Trophoblast cell (in vitro differentiated cells and primary cell): ENCODE data around the gene TAAR2.

Experiments
- DNase-seq, 2 donors: peaks; one replicate each; pipeline ENCODE4 v3.0.0-alpha.2; 2016
- H2AFZ ChIP-seq: 2 replicates; pipeline ENCODE4 v1.6.1; 2013; ENCODE audit warnings: low read length, moderate library complexity, mild to moderate bottlenecking; ENCODE audit not compliant: insufficient read depth, poor library complexity
- H2AK5ac ChIP-seq: 2 replicates; pipeline ENCODE4 v1.6.1; 2013; ENCODE audit warnings: mild to moderate bottlenecking, low read length
- H2BK120ac ChIP-seq: 2 replicates; pipeline ENCODE4 v1.6.1; 2013; ENCODE audit warnings: low read length, mild to moderate bottlenecking, moderate library complexity; ENCODE audit not compliant: insufficient read depth, poor library complexity
- H2BK12ac ChIP-seq: 2 replicates; pipeline ENCODE4 v1.6.1; 2013; ENCODE audit warnings: mild to moderate bottlenecking, low read length, moderate library complexity
- H2BK5ac ChIP-seq: 2 replicates; pipeline ENCODE4 v1.6.1; 2013; ENCODE audit warnings: low read length, low read depth, moderate library complexity, mild to moderate bottlenecking; ENCODE audit not compliant: poor library complexity
- H3K14ac ChIP-seq: 2 replicates; pipeline ENCODE4 v1.6.1; 2013; ENCODE audit warnings: mild to moderate bottlenecking, low read length
- H3K18ac ChIP-seq: 2 replicates; pipeline ENCODE4 v1.6.1; 2013; ENCODE audit warnings: mild to moderate bottlenecking, low read length
- H3K23ac ChIP-seq: 2 replicates; pipeline ENCODE4 v1.6.1; 2013; ENCODE audit warnings: low read length
- H3K27ac ChIP-seq: 2 replicates; pipeline ENCODE4 v1.5.1; 2013; ENCODE audit warnings: low read depth, mild to moderate bottlenecking, inconsistent platforms, low read length, moderate library complexity
- H3K27me3 ChIP-seq: 2 replicates; pipeline ENCODE4 v1.6.1; 2013; ENCODE audit warnings: inconsistent platforms, mild to moderate bottlenecking, low read length, moderate library complexity; ENCODE audit not compliant: insufficient read depth
- H3K36me3 ChIP-seq, 2 experiments: 1 replicate in 1 of 2; 2 replicates in 1 of 2; pipeline ENCODE4 v1.6.1; 2013; ENCODE audit warnings: low read length in 2 of 2, mild to moderate bottlenecking in 2 of 2, moderate library complexity in 1 of 2; ENCODE audit not compliant: insufficient read depth in 2 of 2, control insufficient read depth in 1 of 2
- H3K4ac ChIP-seq: 2 replicates; pipeline ENCODE4 v1.6.1; 2013; ENCODE audit warnings: low read depth, mild to moderate bottlenecking, low read length, moderate library complexity
- H3K4me1 ChIP-seq, 2 experiments: 1 replicate in 1 of 2; 2 replicates in 1 of 2; pipeline ENCODE4 v1.6.1; 2013; ENCODE audit warnings: low read length in 2 of 2, mild to moderate bottlenecking in 2 of 2, moderate library complexity in 1 of 2; ENCODE audit not compliant: insufficient read depth in 2 of 2, control insufficient read depth in 1 of 2
- H3K4me2 ChIP-seq: 2 replicates; pipeline ENCODE4 v1.6.1; 2013; ENCODE audit warnings: inconsistent platforms, mild to moderate bottlenecking, low read length, moderate library complexity
- H3K4me3 ChIP-seq: 2 replicates; pipeline ENCODE4 v1.5.1; 2013; ENCODE audit warnings: mild to moderate bottlenecking, low read depth, low read length, inconsistent platforms
- H3K79me1 ChIP-seq: one replicate; pipeline ENCODE4 v1.6.1; 2013; ENCODE audit warnings: low read length
- H3K79me2 ChIP-seq: 2 replicates; pipeline ENCODE4 v1.6.1; 2013; ENCODE audit warnings: low read length, mild to moderate bottlenecking; ENCODE audit not compliant: control insufficient read depth, insufficient read depth, poor library complexity
- H3K9ac ChIP-seq: 2 replicates; pipeline ENCODE4 v1.6.1; 2013; ENCODE audit warnings: mild to moderate bottlenecking, low read length
- H3K9me3 ChIP-seq: 2 replicates; pipeline ENCODE4 v1.6.1; 2013; ENCODE audit warnings: low read depth, mild to moderate bottlenecking, control low read depth, inconsistent platforms, low read length; ENCODE audit not compliant: insufficient read depth
- H4K12ac ChIP-seq: 2 replicates; pipeline ENCODE4 v1.6.1; 2013; ENCODE audit warnings: low read depth, mild to moderate bottlenecking, low read length, moderate library complexity
- H4K8ac ChIP-seq: 2 replicates; pipeline ENCODE4 v1.6.1; 2013; ENCODE audit warnings: low read depth, mild to moderate bottlenecking, low read length, moderate library complexity
- H4K91ac ChIP-seq: one replicate; pipeline ENCODE4 v1.6.1; 2013; ENCODE audit warnings: low read depth, mild to moderate bottlenecking, low read length, moderate library complexity
- WGBS: extraction: QIAGEN DNeasy Blood & Tissue Kit; methylation state at CpG from one replicate; pipeline ENCODE4 v1.1.7; 2013; ENCODE audit warnings: missing lambda C conversion rate; ENCODE audit not compliant: insufficient read length, insufficient coverage; ENCODE audit errors: extremely low coverage; 5-methylcytosine and 5-hydroxymethylcytosine counted together

The TAAR2 gene

DNA sequence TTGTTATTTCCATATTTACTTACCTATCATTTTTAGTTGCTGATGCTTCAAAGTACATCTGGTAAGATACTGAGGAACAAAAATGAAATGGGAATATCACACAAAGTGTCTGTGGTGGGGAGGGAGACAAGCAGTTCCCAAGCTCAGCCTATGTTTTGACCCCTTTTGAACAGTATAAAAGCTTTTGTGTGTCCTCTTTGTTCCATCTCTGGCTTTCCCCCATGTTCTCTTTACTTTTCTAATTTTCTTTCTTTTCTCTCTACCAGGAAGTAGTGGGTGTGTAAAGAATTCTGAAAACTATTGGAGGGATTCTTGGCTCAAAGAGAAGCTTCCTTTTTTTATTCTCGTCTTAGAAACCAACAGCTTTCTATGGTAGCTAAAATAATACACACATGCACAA, 7.4 kb downstream of the TAAR2 start:
- WGBS: no CpG with 5 or more reads among the region's 1 CpG

GRCh38 chr6:132614554-132614953, 9.5 kb downstream of the TAAR2 start:
- no peak overlapping the region for H4K12ac ChIP-seq
- no peak overlapping the region for H2BK12ac ChIP-seq
- no peak overlapping the region for H3K4me3 ChIP-seq
- H2BK120ac ChIP-seq: no peak overlapping the region
- H2BK5ac ChIP-seq: no peak overlapping the region
- no peaks in the 10 kb centered on the region for H3K36me3 ChIP-seq
- no peak overlapping the region for H2AK5ac ChIP-seq
- H3K4me1 ChIP-seq: no peaks in the 10 kb centered on the region
- H3K9me3 ChIP-seq: no peaks in the 10 kb centered on the region
- H3K27me3 ChIP-seq: no peaks in the 10 kb centered on the region
- WGBS: no CpG with 5 or more reads among the region's 7 CpGs
- no peak overlapping the region for H3K9ac ChIP-seq
- H3K79me1 ChIP-seq: no peaks in the 10 kb centered on the region
- H3K79me2 ChIP-seq: no peaks in the 10 kb centered on the region
- no peak overlapping the region for H3K18ac ChIP-seq
- peak in 1 of 2 donors; percentile 20 for DNase-seq
- no peak overlapping the region for H3K23ac ChIP-seq
- H4K8ac ChIP-seq: no peak overlapping the region
- H3K4ac ChIP-seq: no peak overlapping the region
- H3K14ac ChIP-seq: no peak overlapping the region
- no peak overlapping the region for H2AFZ ChIP-seq
- no peak overlapping the region for H3K4me2 ChIP-seq
- no peak overlapping the region for H3K27ac ChIP-seq
- H4K91ac ChIP-seq: no peak overlapping the region

More for the DNA sequence above, 7.4 kb downstream of the TAAR2 start:
- Histone ChIP-seq H3K4ac (no peak overlapping the region), H3K4me2 (no peak overlapping the region), H3K4me1 (no peaks in the 10 kb centered on the region), H3K18ac (no peak overlapping the region), H3K36me3 (no peaks in the 10 kb centered on the region), H4K91ac (no peak overlapping the region), H3K27me3 (no peaks in the 10 kb centered on the region), H3K27ac (no peak overlapping the region), H2AFZ (no peak overlapping the region), H2BK120ac (no peak overlapping the region), H2BK5ac (no peak overlapping the region), H3K79me1 (no peaks in the 10 kb centered on the region), H4K12ac (no peak overlapping the region), H3K14ac (no peak overlapping the region), H3K9ac (no peak overlapping the region), H3K9me3 (no peaks in the 10 kb centered on the region), H2BK12ac (no peak overlapping the region), H4K8ac (no peak overlapping the region), H3K23ac (no peak overlapping the region), H3K4me3 (no peak overlapping the region), H3K79me2 (no peaks in the 10 kb centered on the region), H2AK5ac (no peak overlapping the region)
- no peak for DNase-seq

- H3K79me1 ChIP-seq: no peaks in the 10 kb centered on the region
- DNase-seq: no peak
- H3K4me3 ChIP-seq: no peak overlapping the region
- H4K12ac ChIP-seq: no peak overlapping the region
- no peak overlapping the region for H2AFZ ChIP-seq
- H2BK5ac ChIP-seq: no peak overlapping the region
- H3K4me1 ChIP-seq: no peaks in the 10 kb centered on the region
- H3K79me2 ChIP-seq: no peaks in the 10 kb centered on the region
- WGBS: no CpG with 5 or more reads among the region's 4 CpGs
- no peak overlapping the region for H3K14ac ChIP-seq
- no peak overlapping the region for H3K9ac ChIP-seq
- no peak overlapping the region for H2BK12ac ChIP-seq
- H4K91ac ChIP-seq: no peak overlapping the region
- H3K18ac ChIP-seq: no peak overlapping the region
- no peak overlapping the region for H2AK5ac ChIP-seq
- H3K9me3 ChIP-seq: no peaks in the 10 kb centered on the region
- no peak overlapping the region for H3K4me2 ChIP-seq
- no peak overlapping the region for H4K8ac ChIP-seq
- no peaks in the 10 kb centered on the region for H3K27me3 ChIP-seq
- no peak overlapping the region for H3K27ac ChIP-seq
- H2BK120ac ChIP-seq: no peak overlapping the region
- H3K36me3 ChIP-seq: no peaks in the 10 kb centered on the region
- no peak overlapping the region for H3K4ac ChIP-seq
- H3K23ac ChIP-seq: no peak overlapping the region
These were observed 11.5 kb downstream of the TAAR2 start for GRCh38 chr6:132612449-132613108.

DNA sequence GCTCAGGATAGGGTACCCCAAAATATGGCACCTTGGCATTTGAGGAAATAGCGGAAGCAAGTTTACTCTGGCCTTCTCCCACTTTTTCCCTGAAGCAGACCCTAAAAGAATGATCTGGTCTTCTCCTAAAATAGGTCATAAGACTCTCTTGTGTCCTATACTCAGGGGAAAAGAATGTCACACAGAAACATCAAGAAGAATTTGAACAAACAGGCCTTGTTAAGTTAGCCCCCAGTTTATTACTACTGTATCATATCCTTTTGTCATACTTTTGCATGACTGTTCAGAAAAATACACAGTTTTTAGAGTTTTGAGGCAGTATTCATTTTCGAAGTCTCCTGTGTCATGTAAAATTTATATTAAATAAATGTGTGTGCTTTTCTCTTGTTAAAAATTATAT, 12.5 kb downstream of the TAAR2 start:
- Histone ChIP-seq H2BK5ac (no peak overlapping the region), H3K4ac (no peak overlapping the region), H3K23ac (no peak overlapping the region), H3K27me3 (no peaks in the 10 kb centered on the region), H3K79me2 (no peaks in the 10 kb centered on the region), H3K14ac (no peak overlapping the region), H3K9me3 (no peaks in the 10 kb centered on the region), H3K9ac (no peak overlapping the region), H3K18ac (no peak overlapping the region), H3K79me1 (no peaks in the 10 kb centered on the region), H3K4me3 (no peak overlapping the region), H2BK120ac (no peak overlapping the region), H3K36me3 (no peaks in the 10 kb centered on the region), H3K27ac (no peak overlapping the region), H2BK12ac (no peak overlapping the region), H3K4me1 (no peaks in the 10 kb centered on the region), H2AFZ (no peak overlapping the region), H2AK5ac (no peak overlapping the region), H4K12ac (no peak overlapping the region), H4K8ac (no peak overlapping the region), H3K4me2 (no peak overlapping the region), H4K91ac (no peak overlapping the region)
- whole genome bisulfite sequencing: no CpG with 5 or more reads among the region's 2 CpGs
- no peak for DNase-seq
